ENCODE results near the gene GIGYF2. TPM values are rescaled to one million over a fixed set of nuclear protein-coding genes. Genes with fewer than 3 reads are reported as not detected.

The GIGYF2 gene
- total RNA-seq, 1 experiment from 2014 or later, result 71.1 TPM

DNA sequence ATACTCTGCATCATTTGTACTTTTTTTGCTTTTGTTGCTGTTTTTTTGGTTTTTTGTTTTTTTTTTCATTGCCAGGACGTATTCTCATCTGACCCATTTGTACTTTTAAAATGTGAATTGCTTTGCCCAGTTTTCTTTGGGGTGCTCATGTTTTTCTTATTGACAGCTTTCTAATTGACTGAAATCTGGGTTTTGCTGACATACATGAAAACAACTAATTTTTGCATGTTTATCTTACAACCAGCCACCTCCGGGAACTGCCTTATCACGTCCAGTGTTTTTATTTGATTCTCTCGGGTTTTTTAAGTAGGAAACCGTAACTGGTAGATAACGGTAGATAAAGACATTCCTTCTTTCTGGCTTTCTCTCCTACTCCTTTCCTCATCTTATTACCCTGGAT is 211.6 kb downstream of the GIGYF2 start:
- no TSS peak for BruUV-seq (replicated peaks)
- Mint-ChIP-seq H3K9me3 (ENCODE audit: unreplicated experiment) (no peaks in the 10 kb centered on the region), H3K4me3 (ENCODE audit: unreplicated experiment) (no peak overlapping the region), H3K4me1 (ENCODE audit: insufficient read depth, unreplicated experiment) (no peaks in the 10 kb centered on the region), H3K27me3 (ENCODE audit: insufficient read depth, unreplicated experiment) (no peaks in the 10 kb centered on the region), H3K27ac (ENCODE audit: low read depth, unreplicated experiment) (no peak overlapping the region), H3K36me3 (ENCODE audit: insufficient read depth, unreplicated experiment) (peaks cover 6% of the 10 kb centered on the region)
- POLR2A ChIA-PET, result interaction anchor here (0.7 to 1.1 kb wide), 2 partner anchors 24 to 32 kb away, joined by 3 read pairs; no protein-coding TSS in a partner anchor
- no peak for TF ChIP-seq CTCF (IDR thresholded peaks at IDR 0.05; ENCODE audit: unreplicated experiment)
- CTCF ChIA-PET, result no interaction called here
- intact Hi-C loops (cut with micrococcal nuclease), result no loop called here
- no peak for DNase-seq (ENCODE audit: unreplicated experiment)

Other genes starting within 250 kb of the GIGYF2 start
- not detected in 2 replicates for gene ALPI, start 241.2 kb upstream of the GIGYF2 start, total RNA-seq (2022)
- gene ECEL1, start 209.5 kb upstream of the GIGYF2 start, total RNA-seq (2022), result not detected in 2 replicates
- not detected in 2 replicates for gene PRSS56, start 176.9 kb upstream of the GIGYF2 start, total RNA-seq (2022)
- not detected in 2 replicates for gene CHRND, start 171.2 kb upstream of the GIGYF2 start, total RNA-seq (2022)
- not detected in 2 replicates for gene CHRNG, start 157.6 kb upstream of the GIGYF2 start, total RNA-seq (2022)
- gene TIGD1, start 146.8 kb upstream of the GIGYF2 start, total RNA-seq (2022), result 4.9 and 5.2 TPM in 2 replicates
- 51.7 and 52.8 TPM in 2 replicates for gene EIF4E2, start 146.6 kb upstream of the GIGYF2 start, total RNA-seq (2022)
- gene EFHD1, start 63.7 kb upstream of the GIGYF2 start, total RNA-seq (2022), result not detected in 2 replicates
- gene KCNJ13, start 79.2 kb downstream of the GIGYF2 start, total RNA-seq (2022), result not detected in 2 replicates
- gene SNORC, start 172.9 kb downstream of the GIGYF2 start, total RNA-seq (2022), result 7.8 and 8.2 TPM in 2 replicates

Data from MCF 10A (cell line).